Measurements from ENCODE around the gene SP7. TPM values are rescaled to one million over a fixed set of nuclear protein-coding genes. Genes with fewer than 3 reads are reported as not detected.
"Not testable (repeated sequence)": the region's sequence is repeated elsewhere in the genome, so short reads cannot be mapped to it uniquely, and the experiment has no call there.

SP7 gene
- total and polyA plus RNA-seq, 5 donors = not detected

- ATAC-seq (no peak), DNase-seq (peak in 1 of 3 donors; percentile 11)
- 49% methylated on average over 15 of the region's 15 CpGs for WGBS
- no peaks in the 10 kb centered on the region for H3K4me1 ChIP-seq (ENCODE audit: control insufficient read depth, insufficient read depth, low read length)
- intact Hi-C loops (cut with DNase I) = no loop called here
- H3K27me3 ChIP-seq (ENCODE audit: control insufficient read depth, insufficient read depth) = no peaks in the 10 kb centered on the region
- H3K27ac ChIP-seq (ENCODE audit: low read length) = no peak overlapping the region
- H3K9me3 ChIP-seq (ENCODE audit: control insufficient read depth, low read length) = no peaks in the 10 kb centered on the region
- no peak overlapping the region for H3K4me3 ChIP-seq (ENCODE audit: low read length)
Measured at GRCh38 chr12:53332744-53333143, 3.4 kb downstream of the SP7 start.

- intact Hi-C loops (cut with DNase I); H3K4me1 ChIP-seq (ENCODE audit: control insufficient read depth, insufficient read depth, low read length); H3K4me3 ChIP-seq (ENCODE audit: low read length); DNase-seq; H3K9me3 ChIP-seq (ENCODE audit: control insufficient read depth, low read length); ATAC-seq; H3K27me3 ChIP-seq (ENCODE audit: control insufficient read depth, insufficient read depth); H3K27ac ChIP-seq (ENCODE audit: low read length): not testable (repeated sequence)
Measured at GRCh38 chr12:53332339-53332738, 3.8 kb downstream of the SP7 start.

DNA sequence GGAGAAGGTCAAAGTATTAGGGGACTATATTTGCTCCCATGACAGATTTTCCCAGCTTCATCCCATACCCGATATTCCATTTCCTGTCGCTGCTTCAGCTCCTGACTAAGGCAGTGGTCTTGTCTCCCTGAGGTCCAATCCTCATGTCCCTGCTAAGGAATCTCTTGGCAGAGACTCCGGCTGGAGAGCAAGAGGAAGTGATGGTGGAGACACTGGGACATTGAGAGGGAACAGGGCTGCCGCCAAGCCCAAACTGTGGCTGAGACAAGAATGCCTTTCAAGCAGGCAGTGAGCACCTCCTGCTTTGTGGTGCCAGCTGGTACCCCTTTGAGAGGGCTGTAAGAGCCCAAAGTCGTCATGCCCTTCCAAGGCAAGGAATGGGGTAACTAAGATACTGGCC lies 5.5 kb downstream of the SP7 start:
- ATAC-seq (no peak), DNase-seq (peak in 1 of 3 donors; percentile 30)
- intact Hi-C loops (cut with DNase I) = no loop called here
- no peak overlapping the region for H3K27ac ChIP-seq (ENCODE audit: low read length)
- WGBS = 47% methylated on average over 5 of the region's 5 CpGs
- H3K4me1 ChIP-seq (ENCODE audit: control insufficient read depth, insufficient read depth, low read length) = no peaks in the 10 kb centered on the region
- no peaks in the 10 kb centered on the region for H3K9me3 ChIP-seq (ENCODE audit: control insufficient read depth, low read length)
- no peak overlapping the region for H3K4me3 ChIP-seq (ENCODE audit: low read length)
- no peaks in the 10 kb centered on the region for H3K27me3 ChIP-seq (ENCODE audit: control insufficient read depth, insufficient read depth)

DNA sequence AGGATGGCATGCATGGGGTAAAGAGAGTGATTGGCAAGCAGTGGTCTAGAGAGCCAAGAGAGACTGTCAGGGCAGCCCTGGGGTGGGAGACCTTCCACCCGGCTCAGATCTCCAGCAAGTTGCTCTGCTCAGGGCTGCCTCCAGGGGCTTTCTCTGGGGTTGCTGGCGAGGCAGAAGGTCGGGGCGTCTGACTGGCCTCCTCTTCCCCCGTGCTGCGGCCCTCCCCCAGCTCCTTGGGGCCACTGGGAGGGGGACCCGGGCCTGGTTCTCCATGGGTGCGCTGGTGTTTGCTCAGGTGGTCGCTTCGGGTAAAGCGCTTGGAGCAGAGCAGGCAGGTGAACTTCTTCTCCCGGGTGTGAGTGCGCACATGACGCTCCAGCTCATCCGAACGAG lies 8.1 kb downstream of the SP7 start:
- H3K4me3 ChIP-seq (ENCODE audit: low read length) = no peak overlapping the region
- H3K4me1 ChIP-seq (ENCODE audit: control insufficient read depth, insufficient read depth, low read length) = no peaks in the 10 kb centered on the region
- WGBS = 47% methylated on average over 16 of the region's 16 CpGs
- no peaks in the 10 kb centered on the region for H3K9me3 ChIP-seq (ENCODE audit: control insufficient read depth, low read length)
- H3K27ac ChIP-seq (ENCODE audit: low read length) = no peak overlapping the region
- DNase-seq (no peak), ATAC-seq (no peak)
- no peaks in the 10 kb centered on the region for H3K27me3 ChIP-seq (ENCODE audit: control insufficient read depth, insufficient read depth)
- intact Hi-C loops (cut with DNase I) = loop anchor here in 3 of 4 donors (10.0 kb wide), 1 partner anchor 177 kb away; the partner anchor contains the start of genes NPFF (in 3 of the 3) and TARBP2 (in 3 of the 3)

DNA sequence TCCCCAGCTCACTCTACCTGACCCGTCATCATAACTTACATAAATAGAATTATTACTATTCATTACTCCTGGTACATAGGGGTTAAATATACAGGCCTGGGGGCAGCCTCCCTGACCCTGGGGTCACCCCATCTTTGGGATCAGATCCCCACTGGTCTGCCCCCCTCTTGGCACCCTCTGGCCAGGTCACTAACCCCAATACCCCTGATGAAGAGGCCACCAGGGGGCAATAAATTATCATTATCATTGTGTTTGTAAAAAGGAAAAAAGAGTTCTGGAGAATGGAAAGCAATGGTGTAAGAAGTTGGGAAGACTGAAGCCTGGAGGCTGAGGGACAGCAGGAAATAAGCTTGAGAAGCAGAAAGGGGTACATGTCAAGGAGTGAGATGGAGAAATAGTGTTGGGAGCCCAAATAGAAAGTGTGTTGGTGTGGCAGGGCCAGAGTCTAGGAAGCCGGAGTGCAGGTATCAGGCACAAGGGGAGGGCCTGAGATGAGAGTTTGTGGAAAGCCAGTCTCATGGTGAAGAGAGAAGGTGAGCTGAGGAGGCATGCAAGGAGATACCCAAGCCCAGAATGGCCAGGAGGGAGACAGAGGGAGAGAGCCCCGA lies 8.6 kb downstream of the SP7 start:
- DNase-seq = no peak
- intact Hi-C loops (cut with DNase I) = loop anchor here in 3 of 4 donors (10.0 kb wide), 1 partner anchor 177 kb away; the partner anchor contains the start of genes NPFF (in 3 of the 3) and TARBP2 (in 3 of the 3)
- ATAC-seq = no peak
- Histone ChIP-seq H3K4me1 (ENCODE audit: control insufficient read depth, insufficient read depth, low read length) (no peaks in the 10 kb centered on the region), H3K27ac (ENCODE audit: low read length) (no peak overlapping the region), H3K4me3 (ENCODE audit: low read length) (no peak overlapping the region), H3K9me3 (ENCODE audit: control insufficient read depth, low read length) (no peaks in the 10 kb centered on the region), H3K27me3 (ENCODE audit: control insufficient read depth, insufficient read depth) (no peaks in the 10 kb centered on the region)
- WGBS = 86% methylated on average over 3 of the region's 3 CpGs

DNA sequence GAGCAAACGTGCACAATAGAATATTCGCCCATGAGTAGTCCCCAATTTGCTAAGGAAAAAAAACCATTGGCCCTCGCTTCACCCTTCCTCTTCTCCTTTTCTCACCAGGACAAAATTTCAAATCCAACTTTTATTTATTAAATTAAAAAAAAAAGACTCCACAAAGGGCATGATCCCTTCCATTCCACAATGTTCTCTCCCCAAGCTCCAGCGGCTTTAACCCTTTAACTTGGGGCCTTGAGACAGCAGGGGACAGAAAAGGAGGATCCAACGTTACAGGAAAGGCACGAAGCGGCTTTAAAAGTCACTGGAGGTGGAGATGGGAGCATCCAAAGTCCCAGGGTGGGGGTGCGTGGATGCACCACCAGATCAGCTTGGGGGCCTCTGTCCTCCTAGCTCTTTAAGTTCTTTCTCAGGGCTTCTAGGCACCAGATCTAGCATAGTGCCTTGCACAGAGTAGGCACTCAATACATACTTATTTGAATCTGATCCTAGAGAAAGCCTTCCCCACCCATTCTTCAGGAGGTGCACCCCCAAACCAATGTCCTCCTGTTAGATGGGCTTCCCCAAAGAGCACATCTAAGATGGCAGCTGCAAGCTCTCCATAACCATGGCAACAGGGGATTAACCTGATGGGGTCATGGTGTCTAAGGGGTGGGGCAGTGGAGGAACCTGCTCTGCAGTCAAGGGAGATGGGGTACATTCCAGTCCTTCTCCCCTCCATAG lies 9.5 kb downstream of the SP7 start:
- intact Hi-C loops (cut with DNase I) = loop anchor here in 3 of 4 donors (10.0 kb wide), 1 partner anchor 178 kb away; the partner anchor contains the start of genes NPFF (in 3 of the 3) and TARBP2 (in 3 of the 3)
- Histone ChIP-seq H3K4me3 (ENCODE audit: low read length) (no peak overlapping the region), H3K4me1 (ENCODE audit: control insufficient read depth, insufficient read depth, low read length) (no peaks in the 10 kb centered on the region), H3K27ac (ENCODE audit: low read length) (no peak overlapping the region), H3K27me3 (ENCODE audit: control insufficient read depth, insufficient read depth) (no peaks in the 10 kb centered on the region), H3K9me3 (ENCODE audit: control insufficient read depth, low read length) (no peaks in the 10 kb centered on the region)
- WGBS = 84% methylated on average over 8 of the region's 8 CpGs
- ATAC-seq = no peak
- no peak for DNase-seq

- ATAC-seq (peak; percentile 12 to 16), DNase-seq (peak; percentile 45 to 80 (median 75))
- Histone ChIP-seq H3K27me3 (ENCODE audit: control insufficient read depth, insufficient read depth) (no peaks in the 10 kb centered on the region), H3K4me1 (ENCODE audit: control insufficient read depth, insufficient read depth, low read length) (no peaks in the 10 kb centered on the region), H3K9me3 (ENCODE audit: control insufficient read depth, low read length) (no peaks in the 10 kb centered on the region), H3K27ac (ENCODE audit: low read length) (no peak overlapping the region), H3K4me3 (ENCODE audit: low read length) (peak overlapping the region; percentile 71)
- 1% methylated on average over 50 of the region's 50 CpGs for WGBS
- intact Hi-C loops (cut with DNase I) = loop anchor here in 3 of 4 donors (10.0 kb wide), 1 partner anchor 179 kb away; the partner anchor contains the start of genes NPFF (in 3 of the 3) and TARBP2 (in 3 of the 3)
Measured at GRCh38 chr12:53325511-53326061, 10.6 kb downstream of the SP7 start.

DNA sequence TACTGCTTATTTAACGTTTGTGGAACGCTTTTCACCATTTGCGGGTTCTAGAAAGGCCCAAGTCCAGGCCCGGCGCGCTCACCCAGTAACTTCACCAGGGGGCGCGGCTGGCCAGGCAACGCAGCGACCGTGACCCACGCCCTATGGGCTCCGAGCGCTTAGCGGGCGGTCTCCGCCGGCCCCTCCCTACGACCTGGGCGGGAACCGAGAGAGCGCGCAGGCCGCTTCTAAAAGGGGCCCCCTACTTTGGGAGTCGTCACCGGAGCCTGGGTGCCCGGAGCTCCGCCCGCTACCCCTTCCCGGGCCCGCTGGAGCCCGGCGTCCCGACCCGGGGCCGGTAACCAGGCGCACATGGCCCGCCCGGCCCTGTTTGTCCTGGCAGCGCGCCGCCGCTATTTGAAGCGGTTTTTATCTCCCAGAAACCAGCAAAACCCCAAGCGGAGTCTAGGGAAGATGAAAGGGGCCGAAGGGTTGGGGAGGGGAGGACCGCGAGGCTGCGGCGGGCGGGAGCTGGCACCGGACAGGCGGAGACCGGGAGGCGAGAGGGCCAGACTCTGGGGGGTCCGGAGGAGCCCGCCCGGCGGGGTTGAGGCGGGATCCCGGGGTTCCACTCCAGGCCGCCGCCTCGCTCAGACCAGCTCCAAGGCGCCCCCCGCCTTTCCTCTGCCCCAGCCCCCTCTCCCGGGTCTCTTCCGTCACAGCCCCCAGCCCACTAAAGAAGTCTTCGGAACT lies 11.2 kb downstream of the SP7 start:
- Histone ChIP-seq H3K9me3 (ENCODE audit: control insufficient read depth, low read length) (no peaks in the 10 kb centered on the region), H3K27ac (ENCODE audit: low read length) (peak overlapping the region; percentile 84), H3K4me3 (ENCODE audit: low read length) (peak overlapping the region; percentile 71), H3K4me1 (ENCODE audit: control insufficient read depth, insufficient read depth, low read length) (no peaks in the 10 kb centered on the region), H3K27me3 (ENCODE audit: control insufficient read depth, insufficient read depth) (no peaks in the 10 kb centered on the region)
- ATAC-seq = peak; percentile 88 to 91
- WGBS = under 1% methylated on average over 69 of the region's 69 CpGs
- peak; percentile 95 to 98 (median 97) for DNase-seq
- intact Hi-C loops (cut with DNase I) = loop anchor here in 3 of 4 donors (10.0 kb wide), 1 partner anchor 180 kb away; the partner anchor contains the start of genes NPFF (in 3 of the 3) and TARBP2 (in 3 of the 3)

DNA sequence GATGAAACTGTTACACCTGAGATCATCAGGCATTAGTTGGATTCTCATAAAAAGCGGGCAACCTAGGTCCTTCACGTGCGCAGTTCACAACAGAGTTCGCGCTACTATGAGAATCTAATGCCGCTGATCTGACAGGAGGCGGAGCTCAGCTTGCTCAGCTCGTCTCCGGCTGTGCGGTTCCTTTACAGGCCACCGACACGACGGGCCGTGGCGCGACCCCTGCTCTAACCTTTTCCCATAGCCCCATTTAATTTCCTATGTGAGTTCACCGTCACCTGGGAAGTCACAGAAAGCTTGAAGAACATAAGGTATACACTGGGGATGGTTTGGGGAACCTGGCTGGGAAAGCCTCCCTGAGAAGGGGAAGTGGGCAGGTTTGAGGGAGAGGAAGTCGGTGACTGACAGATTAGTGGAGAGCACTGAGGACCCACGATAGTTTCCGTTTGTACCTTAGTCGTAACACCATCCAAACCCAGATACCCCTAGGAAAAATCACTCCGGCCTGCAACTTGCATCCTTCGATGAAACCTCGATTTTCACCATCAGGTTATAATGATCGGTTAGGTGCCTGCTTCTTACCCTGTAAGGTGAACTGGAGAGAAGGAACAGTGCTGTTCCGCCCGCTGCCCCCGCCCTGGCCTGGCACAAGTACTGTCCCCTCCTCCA lies 11.9 kb downstream of the SP7 start:
- intact Hi-C loops (cut with DNase I) = loop anchor here in 3 of 4 donors (10.0 kb wide), 1 partner anchor 181 kb away; the partner anchor contains the start of genes NPFF (in 3 of the 3) and TARBP2 (in 3 of the 3)
- no peaks in the 10 kb centered on the region for H3K27me3 ChIP-seq (ENCODE audit: control insufficient read depth, insufficient read depth)
- no peaks in the 10 kb centered on the region for H3K4me1 ChIP-seq (ENCODE audit: control insufficient read depth, insufficient read depth, low read length)
- 38% methylated on average over 28 of the region's 28 CpGs for WGBS
- peak overlapping the region; percentile 71 for H3K4me3 ChIP-seq (ENCODE audit: low read length)
- no peaks in the 10 kb centered on the region for H3K9me3 ChIP-seq (ENCODE audit: control insufficient read depth, low read length)
- no peak for ATAC-seq
- peak overlapping the region; percentile 69 for H3K27ac ChIP-seq (ENCODE audit: low read length)
- DNase-seq = peak in 1 of 3 donors; percentile 56

Measured in right cardiac atrium (tissue), 5 donors.